NCI-H146 treated with DMSO at 0.1 percent for 48 hours (cell line): ENCODE results near the gene CAMK2N2.

Source experiments
- DNase-seq: peaks from one replicate; lab custom pipeline; 2025; ENCODE audit not compliant: unreplicated experiment; lab: John Stamatoyannopoulos, UW

The CAMK2N2 gene

DNA sequence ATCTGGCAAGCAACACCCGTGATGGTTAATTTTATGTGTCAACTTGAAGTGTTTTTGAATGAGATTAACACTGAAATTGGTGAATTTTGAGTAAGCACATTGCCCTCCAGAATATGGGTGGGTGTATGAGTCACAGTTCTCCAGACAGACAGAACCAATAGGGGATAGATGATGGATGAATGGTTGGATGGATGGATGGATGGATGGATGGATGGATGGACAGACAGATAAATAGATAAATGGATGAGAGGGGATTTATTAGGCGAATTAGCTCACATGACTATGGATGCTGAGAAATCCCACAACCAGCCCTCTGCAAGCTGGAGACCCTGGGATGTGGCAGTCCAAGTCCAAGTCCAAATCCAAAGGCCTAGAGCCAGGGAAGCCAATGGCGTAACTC is 37.4 kb downstream of the CAMK2N2 start:
- DNase-seq: no peak

DNA sequence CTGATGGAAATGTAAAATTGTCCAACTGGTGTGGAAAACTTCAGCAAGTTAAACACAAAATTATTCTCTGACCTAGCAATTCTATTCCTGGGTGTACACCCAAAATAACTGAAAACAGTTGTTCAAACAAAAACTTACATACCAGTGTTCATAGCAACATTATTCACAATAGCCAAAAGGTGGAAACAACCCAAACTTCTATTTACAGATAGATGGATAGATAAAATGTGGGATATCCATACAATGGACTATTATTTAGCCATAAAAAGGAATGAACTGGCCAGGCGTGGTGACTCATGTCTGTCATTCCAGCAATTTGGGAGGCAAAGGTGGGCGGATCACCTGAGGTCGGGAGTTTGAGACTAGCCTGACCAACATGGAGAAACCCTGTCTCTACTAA is 38.8 kb downstream of the CAMK2N2 start:
- no peak for DNase-seq

GRCh38 chr3:184218814-184219213 is 42.5 kb downstream of the CAMK2N2 start:
- no peak for DNase-seq

DNA sequence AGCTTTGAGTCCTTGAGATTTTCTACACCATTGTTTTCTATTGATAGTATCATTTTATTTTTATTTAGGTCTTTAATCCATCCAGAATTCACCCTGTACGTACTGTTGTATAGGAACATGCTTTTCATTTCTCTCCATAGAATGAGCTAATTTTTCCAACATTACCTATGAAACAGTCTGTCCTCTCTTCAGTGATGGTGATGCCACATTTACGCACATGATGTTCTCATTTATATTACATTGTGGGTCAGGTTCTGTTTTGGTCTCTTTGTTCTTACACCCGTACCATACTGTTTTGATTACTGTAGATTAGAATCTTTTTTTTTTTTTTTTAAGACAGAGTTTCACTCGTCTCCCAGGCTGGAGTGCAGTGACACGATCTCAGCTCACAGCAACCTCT is 49.6 kb downstream of the CAMK2N2 start:
- no peak for DNase-seq

- no peak for DNase-seq
These were observed 50.1 kb downstream of the CAMK2N2 start for GRCh38 chr3:184211297-184211696.
